ENCODE measurements around the gene KCNIP3. TPM values are rescaled to one million over a fixed set of nuclear protein-coding genes. Genes with fewer than 3 reads are reported as not detected.

The KCNIP3 gene
- total RNA-seq, 1 donor from 2014 or later, result not detected

DNA sequence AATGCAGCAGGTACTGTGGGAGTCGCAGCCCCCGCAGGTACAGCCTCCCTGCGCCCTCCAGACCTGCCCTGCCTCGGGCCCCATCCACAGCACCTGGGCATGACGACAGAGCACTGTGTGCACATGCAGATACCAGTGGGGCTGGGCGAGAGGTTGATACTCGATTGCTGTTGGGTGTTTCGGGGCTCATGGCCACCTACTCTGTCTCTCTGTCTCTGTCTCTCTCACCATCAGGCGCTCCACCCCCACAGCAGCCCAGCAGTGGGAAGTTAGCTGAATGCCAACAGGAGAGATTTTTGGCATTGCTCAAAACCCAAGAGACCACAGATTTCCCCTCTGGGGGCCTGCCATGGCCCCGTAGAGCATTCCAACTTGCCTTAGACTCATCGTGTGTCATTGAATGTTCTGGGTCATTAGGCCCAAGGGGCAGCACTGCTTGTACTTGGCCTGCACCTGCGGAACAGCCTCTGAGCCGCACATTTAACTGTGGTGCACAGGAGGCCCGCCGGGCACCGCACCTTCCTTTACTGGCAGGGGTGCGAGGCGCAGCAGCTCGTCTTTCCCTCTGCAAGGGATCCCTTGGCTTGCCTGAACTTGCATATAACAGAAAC is 18.8 kb downstream of the KCNIP3 start:
- ATAC-seq (ENCODE audit: low read depth), result no peak
- POLR2A ChIA-PET, result no interaction called here
- no peaks in the 10 kb centered on the region for H3K4me1 Mint-ChIP-seq
- CTCF ChIA-PET, result no interaction called here
- H3K4me3 Mint-ChIP-seq, result no peak overlapping the region
- no peaks in the 10 kb centered on the region for H3K9me3 Mint-ChIP-seq
- TF ChIP-seq, protein P1, sequence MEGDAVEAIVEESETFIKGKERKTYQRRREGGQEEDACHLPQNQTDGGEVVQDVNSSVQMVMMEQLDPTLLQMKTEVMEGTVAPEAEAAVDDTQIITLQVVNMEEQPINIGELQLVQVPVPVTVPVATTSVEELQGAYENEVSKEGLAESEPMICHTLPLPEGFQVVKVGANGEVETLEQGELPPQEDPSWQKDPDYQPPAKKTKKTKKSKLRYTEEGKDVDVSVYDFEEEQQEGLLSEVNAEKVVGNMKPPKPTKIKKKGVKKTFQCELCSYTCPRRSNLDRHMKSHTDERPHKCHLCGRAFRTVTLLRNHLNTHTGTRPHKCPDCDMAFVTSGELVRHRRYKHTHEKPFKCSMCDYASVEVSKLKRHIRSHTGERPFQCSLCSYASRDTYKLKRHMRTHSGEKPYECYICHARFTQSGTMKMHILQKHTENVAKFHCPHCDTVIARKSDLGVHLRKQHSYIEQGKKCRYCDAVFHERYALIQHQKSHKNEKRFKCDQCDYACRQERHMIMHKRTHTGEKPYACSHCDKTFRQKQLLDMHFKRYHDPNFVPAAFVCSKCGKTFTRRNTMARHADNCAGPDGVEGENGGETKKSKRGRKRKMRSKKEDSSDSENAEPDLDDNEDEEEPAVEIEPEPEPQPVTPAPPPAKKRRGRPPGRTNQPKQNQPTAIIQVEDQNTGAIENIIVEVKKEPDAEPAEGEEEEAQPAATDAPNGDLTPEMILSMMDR (IDR thresholded peaks at IDR 0.05), result no peak
- H3K36me3 Mint-ChIP-seq (ENCODE audit: low read depth), result no peaks in the 10 kb centered on the region
- intact Hi-C loops (cut with micrococcal nuclease), result no loop called here
- no peak overlapping the region for H3K27ac Mint-ChIP-seq
- no peak for DNase-seq
- no peaks in the 10 kb centered on the region for H3K27me3 Mint-ChIP-seq

DNA sequence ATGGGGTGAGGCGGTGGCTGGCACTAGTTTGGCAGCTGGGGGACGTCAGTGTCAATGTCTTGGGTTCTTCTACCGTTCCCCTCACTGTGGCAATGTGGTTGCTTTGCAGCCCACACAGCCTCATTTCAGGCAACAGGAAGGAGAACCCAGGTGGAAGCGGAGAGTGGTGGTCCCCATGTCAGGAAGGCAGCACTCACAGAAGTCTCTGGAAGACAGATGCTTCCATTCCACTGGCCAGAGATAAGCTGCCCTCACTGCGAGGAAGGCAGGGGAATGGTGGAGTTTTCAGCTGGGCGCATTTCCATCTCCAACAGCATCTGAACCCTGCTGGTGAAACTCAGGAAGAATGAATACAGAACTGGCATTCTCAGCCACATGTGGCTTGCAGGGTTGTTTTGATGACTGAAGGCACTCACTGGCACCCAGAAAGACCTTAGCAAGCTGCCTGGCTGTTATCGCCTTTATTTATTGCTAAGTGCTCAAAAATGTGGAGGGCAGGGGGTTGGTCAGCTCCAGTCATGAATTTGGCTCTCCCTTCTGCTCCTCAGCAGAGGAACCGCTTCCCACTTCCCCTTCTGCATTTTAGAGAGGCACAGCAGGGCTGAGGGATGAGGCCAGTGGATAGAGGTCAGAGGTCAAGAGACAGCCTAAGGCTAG is 19.4 kb downstream of the KCNIP3 start:
- Mint-ChIP-seq H3K27me3 (no peaks in the 10 kb centered on the region), H3K9me3 (no peaks in the 10 kb centered on the region), H3K4me1 (no peaks in the 10 kb centered on the region), H3K36me3 (ENCODE audit: low read depth) (no peaks in the 10 kb centered on the region), H3K4me3 (no peak overlapping the region), H3K27ac (no peak overlapping the region)
- ATAC-seq (ENCODE audit: low read depth), result no peak
- intact Hi-C loops (cut with micrococcal nuclease), result no loop called here
- no peak for DNase-seq
- CTCF ChIA-PET, result no interaction called here
- TF ChIP-seq, protein P1 (IDR thresholded peaks at IDR 0.05), result no peak
- POLR2A ChIA-PET, result no interaction called here

DNA sequence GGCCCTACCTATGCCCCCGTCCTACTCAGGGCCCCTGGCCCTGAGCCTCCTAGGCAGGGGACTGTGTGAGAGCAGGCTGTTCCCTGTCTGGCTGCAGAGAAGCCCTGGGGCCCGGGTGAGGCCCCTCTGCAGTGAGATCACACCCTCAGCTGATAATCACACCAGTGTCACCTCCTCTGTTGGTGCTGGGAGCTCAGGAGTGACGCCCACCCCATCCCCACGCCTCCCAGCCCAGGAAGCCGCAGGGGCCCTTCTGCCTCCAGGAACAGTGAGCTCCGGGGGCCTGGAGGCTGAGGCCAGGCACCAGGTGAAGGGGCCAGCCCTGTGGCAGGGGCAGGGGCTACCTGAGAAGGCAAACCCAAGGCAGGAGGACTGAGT is 20.0 kb downstream of the KCNIP3 start:
- Mint-ChIP-seq H3K4me3 (no peak overlapping the region), H3K9me3 (no peaks in the 10 kb centered on the region), H3K27ac (no peak overlapping the region), H3K27me3 (no peaks in the 10 kb centered on the region), H3K4me1 (no peaks in the 10 kb centered on the region), H3K36me3 (ENCODE audit: low read depth) (no peaks in the 10 kb centered on the region)
- TF ChIP-seq, protein P1 (IDR thresholded peaks at IDR 0.05), result no peak
- POLR2A ChIA-PET, result no interaction called here
- ATAC-seq (ENCODE audit: low read depth), result no peak
- intact Hi-C loops (cut with micrococcal nuclease), result no loop called here
- DNase-seq, result no peak
- CTCF ChIA-PET, result no interaction called here

DNA sequence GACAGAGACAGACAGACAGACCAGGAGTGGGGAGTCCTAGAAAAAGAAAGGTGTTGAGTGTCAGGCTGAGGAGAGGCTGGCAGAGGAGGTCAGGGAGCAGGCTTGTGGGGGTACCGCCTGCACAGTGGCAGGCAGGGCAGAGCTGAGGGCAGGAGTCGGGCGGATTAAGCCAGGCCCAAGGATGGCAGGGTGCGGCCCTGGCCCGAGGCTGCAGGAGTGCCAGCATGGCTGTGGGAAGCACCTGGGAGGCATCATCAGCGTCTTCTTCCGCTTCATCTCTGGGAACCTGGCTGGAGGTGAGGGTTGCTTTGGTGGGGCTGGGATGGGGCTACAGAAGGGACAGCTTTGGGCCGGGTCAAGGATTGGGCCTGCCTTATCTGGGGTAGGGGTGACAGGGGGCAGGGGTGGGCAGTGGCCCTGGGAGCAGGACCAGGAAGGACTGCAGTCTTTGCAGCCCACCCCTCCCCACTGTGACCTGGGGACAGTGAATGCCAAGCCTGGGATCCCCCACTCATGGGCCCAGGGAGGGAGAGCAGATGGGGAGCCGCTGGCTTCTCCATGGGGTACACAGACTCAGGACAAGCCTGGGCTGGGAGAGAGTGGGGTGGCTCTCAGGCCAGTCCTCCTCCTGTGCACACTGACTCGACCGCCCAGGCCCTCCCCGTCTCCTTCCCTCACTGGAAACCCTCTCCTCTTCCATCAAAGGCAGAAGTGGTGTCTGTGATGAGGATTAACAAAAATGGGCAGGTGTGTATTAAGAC is 20.7 kb downstream of the KCNIP3 start:
- DNase-seq, result no peak
- POLR2A ChIA-PET, result no interaction called here
- intact Hi-C loops (cut with micrococcal nuclease), result no loop called here
- TF ChIP-seq, protein P1 (IDR thresholded peaks at IDR 0.05), result no peak
- ATAC-seq (ENCODE audit: low read depth), result no peak
- no peak overlapping the region for H3K4me3 Mint-ChIP-seq
- H3K27ac Mint-ChIP-seq, result no peak overlapping the region
- no peaks in the 10 kb centered on the region for H3K4me1 Mint-ChIP-seq
- no peaks in the 10 kb centered on the region for H3K27me3 Mint-ChIP-seq
- H3K9me3 Mint-ChIP-seq, result no peaks in the 10 kb centered on the region
- CTCF ChIA-PET, result no interaction called here
- H3K36me3 Mint-ChIP-seq (ENCODE audit: low read depth), result no peaks in the 10 kb centered on the region

DNA sequence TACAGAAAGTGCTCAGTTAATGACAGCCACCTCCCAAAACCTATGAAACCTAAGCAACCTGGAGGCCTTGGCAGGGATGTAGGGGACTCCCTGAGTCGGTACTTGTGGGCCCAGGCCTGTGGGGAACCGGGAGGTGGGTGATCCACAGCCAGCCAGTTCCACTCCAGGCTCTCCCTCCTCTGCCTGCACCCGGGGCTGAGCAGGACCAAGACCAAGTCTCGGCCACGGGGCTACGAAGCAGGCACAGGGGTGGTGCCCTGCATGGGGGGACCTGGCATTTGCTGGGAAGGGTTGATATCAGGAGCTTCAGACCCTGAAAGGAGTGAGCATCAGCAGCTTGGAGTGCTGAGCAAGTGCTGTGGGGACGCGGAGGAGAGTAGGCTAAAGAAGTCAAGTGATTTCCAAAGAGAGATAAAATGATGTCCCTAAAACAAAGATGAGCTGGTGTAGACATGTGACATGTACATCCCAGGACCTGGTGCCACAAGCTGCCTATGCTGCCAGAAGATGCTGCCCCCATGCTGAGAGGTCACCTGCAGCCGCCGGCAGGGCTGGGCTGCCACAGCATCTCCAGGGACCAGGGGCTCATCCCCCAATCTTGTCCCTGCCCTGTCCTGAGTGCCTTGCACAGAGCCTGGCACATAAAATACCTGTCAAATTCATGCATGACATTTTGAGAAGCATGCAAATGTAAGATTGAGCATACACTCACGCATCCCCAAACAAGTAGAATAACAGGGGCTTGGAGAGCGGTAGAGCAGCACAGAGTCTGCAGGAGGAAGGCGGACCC is 21.5 kb downstream of the KCNIP3 start:
- TF ChIP-seq, protein P1 (IDR thresholded peaks at IDR 0.05), result no peak
- no peak overlapping the region for H3K27ac Mint-ChIP-seq
- intact Hi-C loops (cut with micrococcal nuclease), result no loop called here
- no peaks in the 10 kb centered on the region for H3K4me1 Mint-ChIP-seq
- DNase-seq (no peak), ATAC-seq (ENCODE audit: low read depth) (no peak)
- H3K36me3 Mint-ChIP-seq (ENCODE audit: low read depth), result no peaks in the 10 kb centered on the region
- H3K4me3 Mint-ChIP-seq, result no peak overlapping the region
- no peaks in the 10 kb centered on the region for H3K9me3 Mint-ChIP-seq
- no peaks in the 10 kb centered on the region for H3K27me3 Mint-ChIP-seq
- ChIA-PET CTCF (no interaction called here), POLR2A (no interaction called here)
